PC-9 (cell line): ENCODE measurements around the gene BEX2. TPM values are rescaled to one million over a fixed set of nuclear protein-coding genes. Genes with fewer than 3 reads are reported as not detected.

Experiments used
- BruUV-seq: library from RNA; stranded (reverse); fragments of 400-500 nt; replicated peaks from 2 replicates; lab custom pipeline; 2021; lab: Mats Ljungman, UMichigan
- CTCF ChIA-PET: fragments of 300-600 bp; sonication (Branson Sonifier 250); formaldehyde crosslinking; loops from one replicate; lab custom pipeline; 2022; ENCODE audit warnings: antibody characterized with exemption; lab: Charles Lee
- POLR2A ChIA-PET: fragments of 300-600 bp; sonication (Branson Sonifier 250); formaldehyde crosslinking; loops from one replicate; lab custom pipeline; 2022; ENCODE audit warnings: antibody characterized with exemption; ENCODE audit not compliant: unreplicated experiment; lab: Charles Lee
- DNase-seq, 2 experiments: peaks; one replicate each; pipeline versions ENCODE4 v3.0.0 to v3.0.0-alpha.2; 2015 to 2022; ENCODE audit warnings: mixed read lengths in 1 of 2
- H2AFZ ChIP-seq: fragments of 200-600 bp; sonication (generic); 2 replicates; pipeline ENCODE4 v1.8.1; 2017; ENCODE audit warnings: antibody characterized with exemption
- H3F3A ChIP-seq: fragments of 200-600 bp; sonication (generic); 2 replicates; pipeline ENCODE4 v1.8.1; 2017; ENCODE audit warnings: antibody characterized with exemption, mild to moderate bottlenecking, low read depth; ENCODE audit not compliant: insufficient read depth
- H3K27ac ChIP-seq: fragments of 200-600 bp; sonication (generic); 2 replicates; pipeline ENCODE4 v1.6.1; 2016; ENCODE audit warnings: mixed run types
- H3K27me3 ChIP-seq: fragments of 200-600 bp; sonication (generic); 2 replicates; pipeline ENCODE4 v1.6.1; 2016; ENCODE audit warnings: low read depth, mixed run types; ENCODE audit not compliant: insufficient read depth
- H3K36me3 ChIP-seq: fragments of 200-600 bp; sonication (generic); 2 replicates; pipeline ENCODE4 v1.6.1; 2016; ENCODE audit warnings: low read depth, mixed run types
- H3K4me1 ChIP-seq: fragments of 200-600 bp; sonication (generic); replicated peaks from 2 replicates; pipeline ENCODE4 v1.6.1; 2016; ENCODE audit warnings: mixed run types; ENCODE audit not compliant: insufficient read depth
- H3K4me2 ChIP-seq: fragments of 200-600 bp; sonication (generic); 2 replicates; pipeline ENCODE4 v1.6.1; 2017; ENCODE audit warnings: mixed run types
- H3K4me3 ChIP-seq: fragments of 200-600 bp; sonication (generic); 2 replicates; pipeline ENCODE4 v1.6.1; 2016; ENCODE audit warnings: mixed run types
- H3K79me2 ChIP-seq: fragments of 200-600 bp; sonication (generic); 2 replicates; pipeline ENCODE4 v1.6.1; 2017; ENCODE audit warnings: low read depth, mixed run types
- H3K9me2 ChIP-seq: fragments of 200-600 bp; sonication (generic); 2 replicates; pipeline ENCODE4 v1.8.1; 2017; ENCODE audit warnings: mild to moderate bottlenecking; ENCODE audit not compliant: insufficient read depth
- H3K9me3 ChIP-seq: fragments of 200-600 bp; sonication (generic); 2 replicates; pipeline ENCODE4 v1.8.1; 2016; ENCODE audit warnings: low read depth; ENCODE audit not compliant: insufficient read depth
- H4K20me1 ChIP-seq: fragments of 200-600 bp; sonication (generic); 2 replicates; pipeline ENCODE4 v1.8.1; 2017; ENCODE audit not compliant: insufficient read depth
- CTCF ChIP-seq: fragments of 200-600 bp; sonication (generic); conservative IDR thresholded peaks from 2 replicates; pipeline ENCODE4 v1.6.1; 2017; ENCODE audit warnings: mixed run types, antibody characterized with exemption, mild to moderate bottlenecking, moderate library complexity
- EZH2 ChIP-seq: fragments of 200-600 bp; sonication (generic); IDR thresholded peaks from 2 replicates; pipeline ENCODE4 v1.8.0; 2017; ENCODE audit warnings: antibody characterized with exemption, low read depth
- intact Hi-C: fragments of 100-400 bp; cut with micrococcal nuclease; formaldehyde crosslinking; loops from one replicate; pipeline ENCODE4 v1.10.0; 2022; ENCODE audit not compliant: unreplicated experiment
- total RNA-seq: library from RNA; stranded (reverse); gene quantifications from 2 replicates; pipeline ENCODE4 v1.2.3, GENCODE V29; 2021

BEX2 gene
- total RNA-seq, 1 experiment from 2014 or later: 4.7 TPM

- H2AFZ ChIP-seq: no peak within 1 kb of the TSS
- peaks cover 37% of the 10 kb centered on the region for H3K27me3 ChIP-seq
- no peak within 1 kb of the TSS for H3K4me3 ChIP-seq
- no peaks in the 10 kb centered on the region for H3K36me3 ChIP-seq
- CTCF ChIA-PET: interaction anchor here (0.6 kb wide), 1 partner anchor 46 kb away, joined by 4 read pairs; no protein-coding TSS in a partner anchor
- BruUV-seq: no TSS peak
- no peaks in the 10 kb centered on the region for H4K20me1 ChIP-seq
- no peak within 1 kb of the TSS for H3K4me2 ChIP-seq
- POLR2A ChIA-PET: interaction anchor here (0.6 kb wide), 1 partner anchor 21 kb away, joined by 4 read pairs; the partner anchor contains the start of gene TCEAL8
- H3F3A ChIP-seq: no peaks in the 10 kb centered on the region
- no peaks in the 10 kb centered on the region for H3K4me1 ChIP-seq
- no peaks in the 10 kb centered on the region for H3K79me2 ChIP-seq
- TF ChIP-seq EZH2: no peak
- no peak for TF ChIP-seq CTCF
- no peaks in the 10 kb centered on the region for H3K9me3 ChIP-seq
- intact Hi-C loops: no loop called here
- no peak for DNase-seq
- no peaks in the 10 kb centered on the region for H3K9me2 ChIP-seq
- no peak within 1 kb of the TSS for H3K27ac ChIP-seq
Observed at GRCh38 chrX:103276581-103277002, 34.2 kb downstream of the BEX2 start, which contains the start of gene TCEAL5. TCEAL5 (minus strand) TSS chrX:103276750; CDS start chrX:103274563, 2,187 bp downstream.

DNA sequence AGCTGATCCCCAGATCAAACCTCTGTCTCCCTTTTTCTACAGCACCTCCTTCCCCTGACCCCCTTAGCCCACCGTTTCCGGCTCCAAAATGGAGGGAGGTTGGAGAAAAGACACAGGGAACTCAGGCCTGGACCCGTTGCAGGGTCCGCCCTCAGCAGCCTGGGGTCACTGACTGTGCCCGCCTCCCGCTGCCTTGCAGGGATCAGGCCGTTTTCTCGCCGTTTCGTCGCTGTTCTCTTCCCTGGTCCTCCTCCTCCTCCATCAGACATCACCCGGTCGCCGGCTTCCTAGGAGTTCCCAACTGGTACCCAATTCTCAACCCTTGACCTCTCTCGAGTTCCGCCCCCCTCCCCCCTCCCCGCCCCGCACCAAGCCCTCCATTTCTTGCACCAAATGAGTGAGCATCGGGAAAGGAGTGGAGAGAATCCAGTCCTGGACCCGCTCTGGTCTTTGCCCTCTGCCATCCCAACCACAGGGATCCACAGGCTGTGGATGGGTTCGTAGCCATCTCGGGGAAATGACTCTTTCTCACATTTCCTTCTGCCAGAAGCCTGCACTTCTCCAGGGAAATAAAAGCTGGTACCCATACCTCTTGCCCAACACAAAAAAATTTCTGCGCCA lies 34.7 kb downstream of the BEX2 start:
- CTCF ChIA-PET: interaction anchor here (0.6 kb wide), 1 partner anchor 47 kb away, joined by 4 read pairs; no protein-coding TSS in a partner anchor

DNA sequence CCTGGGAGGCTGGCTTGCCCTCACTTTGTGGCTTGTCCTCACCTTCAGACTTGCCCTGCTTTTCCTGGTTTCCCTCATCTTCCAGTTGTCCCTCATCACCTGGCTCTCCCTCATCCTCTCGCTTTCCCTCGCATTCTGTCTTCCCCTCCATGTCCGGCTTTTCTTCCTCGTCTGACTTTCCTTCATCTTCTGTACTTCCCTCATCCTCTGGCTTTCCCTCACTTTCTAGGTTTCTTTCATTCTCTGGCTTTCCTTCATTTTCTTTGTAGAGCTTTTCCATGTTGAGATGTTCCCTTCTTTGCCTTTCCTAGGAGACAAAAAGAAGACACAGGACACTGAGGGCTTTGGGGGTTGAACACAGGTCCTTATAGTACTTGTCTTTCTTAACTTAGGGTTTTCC lies 36.5 kb downstream of the BEX2 start:
- Histone ChIP-seq H3K79me2 (no peaks in the 10 kb centered on the region), H3K36me3 (no peaks in the 10 kb centered on the region), H3K9me2 (no peaks in the 10 kb centered on the region), H3K27ac (no peak overlapping the region), H3K4me1 (no peaks in the 10 kb centered on the region), H4K20me1 (no peaks in the 10 kb centered on the region), H3K4me2 (no peak overlapping the region), H2AFZ (no peak overlapping the region), H3K9me3 (no peaks in the 10 kb centered on the region), H3K4me3 (no peak overlapping the region), H3K27me3 (peaks cover 47% of the 10 kb centered on the region), H3F3A (no peaks in the 10 kb centered on the region)
- CTCF ChIA-PET: no interaction called here
- TF ChIP-seq CTCF (no peak), EZH2 (no peak)
- POLR2A ChIA-PET: no interaction called here
- intact Hi-C loops: no loop called here
- no TSS peak for BruUV-seq
- DNase-seq: no peak

More for the DNA sequence above, 34.7 kb downstream of the BEX2 start:
- TF ChIP-seq CTCF (no peak), EZH2 (no peak)
- H4K20me1 ChIP-seq: no peaks in the 10 kb centered on the region
- peaks cover 37% of the 10 kb centered on the region for H3K27me3 ChIP-seq
- POLR2A ChIA-PET: no interaction called here
- no peaks in the 10 kb centered on the region for H3K9me3 ChIP-seq
- intact Hi-C loops: no loop called here
- H3K36me3 ChIP-seq: no peaks in the 10 kb centered on the region
- H3F3A ChIP-seq: no peaks in the 10 kb centered on the region
- no peak overlapping the region for H3K27ac ChIP-seq
- no peak overlapping the region for H3K4me2 ChIP-seq
- H3K9me2 ChIP-seq: no peaks in the 10 kb centered on the region
- no peaks in the 10 kb centered on the region for H3K4me1 ChIP-seq
- DNase-seq: no peak
- H3K4me3 ChIP-seq: no peak overlapping the region
- no peak overlapping the region for H2AFZ ChIP-seq
- BruUV-seq: no TSS peak
- no peaks in the 10 kb centered on the region for H3K79me2 ChIP-seq

Other genes starting within 250 kb of the BEX2 start
- gene BEX1, start 246.8 kb downstream of the BEX2 start, total RNA-seq: not detected in 2 replicates
- not detected in 2 replicates for gene NXF3, start 217.8 kb downstream of the BEX2 start, total RNA-seq
- 1.0 and 1.1 TPM in 2 replicates for gene BEX4, start 95.9 kb downstream of the BEX2 start, total RNA-seq
- 31.5 and 34.4 TPM in 2 replicates for gene TCEAL8, start 55.8 kb downstream of the BEX2 start, total RNA-seq
- not detected in 2 replicates for gene TCEAL5, start 34.2 kb downstream of the BEX2 start, total RNA-seq
- not detected in 2 replicates for gene TCEAL7, start 19.2 kb upstream of the BEX2 start, total RNA-seq
- gene TCEAL9, start 45.5 kb upstream of the BEX2 start, total RNA-seq: 44.4 and 57.1 TPM in 2 replicates
- 120 and 130 TPM in 2 replicates for gene BEX3, start 65.5 kb upstream of the BEX2 start, total RNA-seq
- 0.90 and 1.0 TPM in 2 replicates for gene RAB40A, start 208.5 kb upstream of the BEX2 start, total RNA-seq